NCI-H510A treated with DMSO at 0.1 percent for 48 hours (cell line): ENCODE results near the gene PLEKHA8.

Source experiments
- DNase-seq: peaks from one replicate; lab custom pipeline; 2025; lab: John Stamatoyannopoulos, UW

The PLEKHA8 gene

GRCh38 chr7:30169579-30169978 lies 141.4 kb downstream of the PLEKHA8 start:
- DNase-seq: no peak

- no peak for DNase-seq
Observed at GRCh38 chr7:30170476-30171205, 142.4 kb downstream of the PLEKHA8 start.

GRCh38 chr7:30171766-30172447 lies 143.7 kb downstream of the PLEKHA8 start:
- DNase-seq: no peak

GRCh38 chr7:30172451-30172850 lies 144.2 kb downstream of the PLEKHA8 start:
- no peak for DNase-seq

- peak; percentile 77 for DNase-seq
Observed at GRCh38 chr7:30173058-30173897, 145.1 kb downstream of the PLEKHA8 start.

GRCh38 chr7:30175180-30175579 lies 147.0 kb downstream of the PLEKHA8 start:
- peak; percentile 31 for DNase-seq

GRCh38 chr7:30175636-30176147 lies 147.5 kb downstream of the PLEKHA8 start:
- DNase-seq: no peak

- DNase-seq: no peak
Observed at GRCh38 chr7:30176463-30177109, 148.4 kb downstream of the PLEKHA8 start.

GRCh38 chr7:30177186-30177585 lies 149.0 kb downstream of the PLEKHA8 start:
- DNase-seq: no peak

- no peak for DNase-seq
Observed at GRCh38 chr7:30177965-30178364, 149.8 kb downstream of the PLEKHA8 start.

DNA sequence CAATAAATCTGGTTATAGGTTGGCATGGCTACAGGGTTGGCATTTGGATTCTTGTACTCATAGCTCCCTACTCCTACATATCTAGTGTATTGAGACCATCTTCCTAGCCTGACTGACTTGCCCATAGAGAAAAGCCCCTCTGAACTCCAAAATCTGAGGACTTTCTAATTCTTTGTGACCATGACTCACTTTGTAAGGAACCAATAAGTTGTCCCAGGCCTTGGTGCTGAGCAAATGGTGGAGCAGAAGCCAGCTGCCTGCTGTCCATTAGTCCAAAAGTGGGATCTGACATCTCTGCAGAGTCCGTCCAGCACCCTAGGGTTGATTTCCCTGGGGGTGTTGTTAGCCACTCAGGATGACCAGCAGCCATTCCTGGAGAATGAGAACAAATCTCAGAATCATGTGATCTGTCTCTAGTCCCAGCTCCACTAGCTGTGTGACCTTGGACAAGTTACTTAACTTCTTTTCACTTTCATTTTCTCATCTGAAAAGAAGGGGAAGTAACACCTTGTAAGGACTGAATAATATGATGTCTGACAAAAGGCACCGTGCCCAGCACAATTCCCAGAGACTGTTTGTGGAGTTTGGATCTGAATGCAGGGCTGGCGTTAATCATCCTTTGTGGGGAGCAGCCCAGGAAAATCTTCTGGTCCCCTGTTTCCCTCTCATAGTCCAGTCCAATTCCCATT lies 150.7 kb downstream of the PLEKHA8 start:
- DNase-seq: no peak
